ENCODE measurements around the gene PIGS. TPM values are rescaled to one million over a fixed set of nuclear protein-coding genes. Genes with fewer than 3 reads are reported as not detected.

The PIGS gene
- total RNA-seq, 3 donors from 2014 or later = 52.2 to 100 (median 88.5) TPM

DNA sequence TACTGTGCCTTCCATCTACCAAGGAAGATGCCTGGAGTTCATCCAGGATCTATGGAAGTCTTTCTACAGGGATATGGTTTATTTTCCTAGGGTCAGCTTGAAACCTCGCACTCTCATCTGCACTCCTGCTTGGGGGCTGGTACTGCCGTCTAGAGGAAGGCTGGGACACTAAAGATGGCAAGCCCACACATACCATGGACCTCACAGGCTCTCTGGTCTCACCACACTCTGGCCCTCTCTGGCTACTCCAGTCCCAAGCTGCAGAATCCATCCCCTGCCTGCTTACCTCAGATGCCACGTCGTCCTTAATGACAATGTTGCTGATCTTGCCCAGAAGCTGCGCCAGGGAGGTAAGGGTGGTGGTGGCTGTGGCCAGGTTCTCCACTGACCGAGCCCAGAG lies 16.8 kb downstream of the PIGS start:
- no peak for ATAC-seq
- TF ChIP-seq, protein P1, sequence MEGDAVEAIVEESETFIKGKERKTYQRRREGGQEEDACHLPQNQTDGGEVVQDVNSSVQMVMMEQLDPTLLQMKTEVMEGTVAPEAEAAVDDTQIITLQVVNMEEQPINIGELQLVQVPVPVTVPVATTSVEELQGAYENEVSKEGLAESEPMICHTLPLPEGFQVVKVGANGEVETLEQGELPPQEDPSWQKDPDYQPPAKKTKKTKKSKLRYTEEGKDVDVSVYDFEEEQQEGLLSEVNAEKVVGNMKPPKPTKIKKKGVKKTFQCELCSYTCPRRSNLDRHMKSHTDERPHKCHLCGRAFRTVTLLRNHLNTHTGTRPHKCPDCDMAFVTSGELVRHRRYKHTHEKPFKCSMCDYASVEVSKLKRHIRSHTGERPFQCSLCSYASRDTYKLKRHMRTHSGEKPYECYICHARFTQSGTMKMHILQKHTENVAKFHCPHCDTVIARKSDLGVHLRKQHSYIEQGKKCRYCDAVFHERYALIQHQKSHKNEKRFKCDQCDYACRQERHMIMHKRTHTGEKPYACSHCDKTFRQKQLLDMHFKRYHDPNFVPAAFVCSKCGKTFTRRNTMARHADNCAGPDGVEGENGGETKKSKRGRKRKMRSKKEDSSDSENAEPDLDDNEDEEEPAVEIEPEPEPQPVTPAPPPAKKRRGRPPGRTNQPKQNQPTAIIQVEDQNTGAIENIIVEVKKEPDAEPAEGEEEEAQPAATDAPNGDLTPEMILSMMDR (IDR thresholded peaks at IDR 0.05) = no peak
- intact Hi-C loops (cut with DNase I, micrococcal nuclease) = no loop called here
- Histone ChIP-seq H3K36me3 (ENCODE audit: low read depth) (peaks cover 7% of the 10 kb centered on the region), H3K4me1 (ENCODE audit: low read depth) (peaks cover 8% of the 10 kb centered on the region), H3K9me3 (no peaks in the 10 kb centered on the region), H3K4me3 (no peak overlapping the region)
- peak in 1 of 3 donors; percentile 35 for DNase-seq

DNA sequence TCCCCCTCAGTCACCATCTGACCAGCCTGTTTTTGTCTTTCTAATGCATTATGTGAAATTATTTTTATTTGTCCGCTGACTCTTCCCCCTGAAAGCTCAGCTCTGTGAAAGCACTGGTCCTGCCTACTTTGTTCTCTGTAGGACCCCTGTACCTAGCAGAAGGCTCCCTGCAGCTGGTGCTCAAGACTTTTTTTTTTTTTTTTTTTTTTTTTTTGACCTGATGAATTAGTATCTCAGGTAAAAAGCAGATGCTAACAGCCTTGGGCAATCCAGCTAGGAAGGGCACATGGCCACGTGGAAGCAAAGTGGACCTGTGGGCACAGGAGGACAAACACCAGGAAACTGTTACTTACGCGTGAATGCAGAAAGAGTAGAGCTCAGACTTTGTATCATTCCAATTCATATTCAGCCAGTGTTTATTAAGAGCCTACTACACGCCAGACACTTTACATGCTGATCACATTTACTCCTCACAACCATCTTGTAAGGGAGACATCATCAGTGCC lies 18.3 kb downstream of the PIGS start:
- Histone ChIP-seq H3K4me1 (ENCODE audit: low read depth) (peaks cover 14% of the 10 kb centered on the region), H3K4me3 (no peak overlapping the region), H3K9me3 (no peaks in the 10 kb centered on the region), H3K36me3 (ENCODE audit: low read depth) (peaks cover 7% of the 10 kb centered on the region)
- TF ChIP-seq, protein P1 (IDR thresholded peaks at IDR 0.05) = no peak
- ATAC-seq = no peak
- intact Hi-C loops (cut with DNase I, micrococcal nuclease) = no loop called here
- DNase-seq = no peak

DNA sequence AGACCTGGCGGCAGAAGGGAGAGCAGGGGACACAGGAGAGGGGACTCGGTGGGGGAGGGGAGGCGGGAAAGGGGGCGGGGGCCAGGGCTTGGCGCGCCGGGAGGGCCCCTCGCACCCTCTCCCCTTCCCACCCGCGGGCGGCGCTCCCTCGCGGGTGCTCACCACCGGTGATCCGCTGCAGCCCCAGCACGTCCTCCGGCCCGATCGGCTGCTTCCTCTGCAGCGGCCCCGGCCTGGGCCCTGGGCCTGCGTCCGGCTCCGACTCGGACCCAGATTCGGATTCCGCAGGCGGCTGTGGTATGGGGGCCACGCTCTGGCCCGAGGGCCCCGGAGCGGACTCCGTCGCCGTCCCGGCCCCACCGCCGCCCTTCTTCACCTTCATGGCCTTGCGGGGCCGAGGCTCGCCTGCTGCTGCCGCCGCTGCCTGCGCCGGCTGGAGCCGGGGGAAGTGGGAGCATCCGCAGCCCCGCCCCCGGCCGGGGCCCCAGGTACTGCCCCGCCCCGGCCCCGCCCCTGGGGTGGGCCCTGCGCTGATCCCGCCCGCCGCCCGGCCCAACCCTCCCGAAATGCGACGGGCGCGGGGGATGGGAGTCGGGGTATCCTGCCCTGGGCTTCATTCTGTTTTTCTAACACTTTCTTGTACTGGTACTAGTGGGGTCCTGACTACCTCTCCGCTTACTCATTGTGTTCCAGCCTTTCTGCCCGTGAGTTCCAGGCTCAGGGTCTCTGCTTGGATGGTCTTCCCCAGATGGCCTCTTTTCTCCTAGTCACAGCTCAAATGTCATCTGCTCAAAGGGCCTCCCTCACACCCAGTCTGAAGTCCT lies 18.9 kb downstream of the PIGS start, which contains the start of gene UNC119:
TSS of gene UNC119 (minus strand) at position 449 of the 824 bp plus-strand sequence. CDS start at position 382, 67 bp downstream.
- ATAC-seq (peak; percentile 93), DNase-seq (peak; percentile 88 to 91 (median 90))
- TF ChIP-seq, protein P1 (IDR thresholded peaks at IDR 0.05) = no peak
- intact Hi-C loops (cut with DNase I, micrococcal nuclease) = no loop called here
- H3K4me1 ChIP-seq (ENCODE audit: low read depth) = peaks cover 14% of the 10 kb centered on the region
- H3K4me3 ChIP-seq = peak within 1 kb of the TSS; percentile 68
- H3K9me3 ChIP-seq = no peaks in the 10 kb centered on the region
- H3K36me3 ChIP-seq (ENCODE audit: low read depth) = peaks cover 7% of the 10 kb centered on the region

DNA sequence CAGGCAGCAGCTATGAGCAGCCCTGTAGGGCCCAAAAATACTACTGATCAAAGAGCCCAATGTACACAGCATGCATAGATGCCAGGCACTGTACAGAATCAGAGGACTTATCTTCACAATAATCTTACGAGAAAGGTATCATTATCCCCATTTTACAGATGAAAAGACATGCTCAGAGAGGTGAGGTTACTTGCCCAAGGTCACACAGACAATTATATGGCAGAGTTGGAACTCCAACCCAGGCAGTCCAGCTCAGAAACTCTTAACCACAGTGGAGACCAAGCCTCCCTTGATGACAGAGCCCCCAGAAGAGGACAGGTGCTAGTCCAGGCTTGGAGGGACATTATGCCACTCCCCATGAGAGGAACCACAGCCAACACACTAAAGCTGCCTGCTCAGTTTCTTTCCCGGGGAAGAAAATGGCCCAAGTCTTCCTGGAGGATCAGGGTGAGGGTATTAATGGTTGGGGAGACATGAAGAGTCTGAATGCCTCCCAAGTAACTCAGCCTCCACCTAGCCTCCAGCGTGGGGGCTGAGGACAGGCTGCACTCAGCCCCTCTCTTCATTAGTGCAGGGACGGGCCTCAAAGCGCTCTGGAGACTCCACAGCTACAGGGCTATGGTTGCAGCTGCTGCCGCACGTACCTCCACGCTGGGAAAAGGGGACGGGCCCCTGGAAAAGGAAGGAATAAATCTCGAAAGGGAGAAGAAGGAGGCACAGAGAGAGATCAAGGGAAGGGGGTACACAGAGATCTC lies 19.7 kb downstream of the PIGS start:
- intact Hi-C loops (cut with DNase I, micrococcal nuclease) = no loop called here
- ATAC-seq (peak; percentile 31), DNase-seq (peak in 1 of 3 donors; percentile 48)
- TF ChIP-seq, protein P1 (IDR thresholded peaks at IDR 0.05) = no peak
- peak overlapping the region; percentile 68 for H3K4me3 ChIP-seq
- H3K4me1 ChIP-seq (ENCODE audit: low read depth) = peaks cover 14% of the 10 kb centered on the region
- H3K36me3 ChIP-seq (ENCODE audit: low read depth) = peaks cover 7% of the 10 kb centered on the region
- no peaks in the 10 kb centered on the region for H3K9me3 ChIP-seq

DNA sequence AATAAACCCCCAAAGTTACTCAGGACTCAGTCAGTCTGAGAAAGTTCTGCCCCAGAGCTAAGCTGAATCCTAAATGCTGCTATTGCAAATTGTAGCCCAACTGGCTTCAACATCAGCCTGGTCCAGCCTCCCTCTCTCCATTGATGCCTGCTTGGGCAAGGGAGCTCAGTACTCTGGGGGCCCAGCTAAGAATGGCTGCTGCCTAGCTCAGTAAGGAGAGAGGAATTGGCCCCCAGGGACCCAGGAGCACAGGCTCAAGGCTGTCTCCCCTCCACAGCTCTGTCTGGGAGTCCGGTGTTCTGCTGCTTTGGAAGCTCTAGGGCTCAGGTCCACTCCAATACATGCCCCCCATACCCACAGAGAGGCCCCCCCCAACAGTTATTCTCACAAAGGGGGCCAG lies 20.5 kb downstream of the PIGS start:
- no peak for ATAC-seq
- Histone ChIP-seq H3K4me1 (ENCODE audit: low read depth) (peaks cover 14% of the 10 kb centered on the region), H3K9me3 (no peaks in the 10 kb centered on the region), H3K36me3 (ENCODE audit: low read depth) (peaks cover 4% of the 10 kb centered on the region), H3K4me3 (no peak overlapping the region)
- TF ChIP-seq, protein P1 (IDR thresholded peaks at IDR 0.05) = no peak
- DNase-seq = no peak
- intact Hi-C loops (cut with DNase I, micrococcal nuclease) = no loop called here
